HepG2 (cell line): ENCODE results near the gene RRBP1. TPM values are rescaled to one million over a fixed set of nuclear protein-coding genes. Genes with fewer than 3 reads are reported as not detected.
A peak's percentile ranks its signal among the peaks of the same experiment; 100 is the strongest.

Source experiments
- DR1 ChIP-seq: sonication (generic); formaldehyde crosslinking; IDR thresholded peaks from 2 replicates; pipeline ENCODE4 v1.8.0; 2021; ENCODE audit warnings: mild to moderate bottlenecking, missing genetic modification reagents, inconsistent platforms
- JUN ChIP-seq: sonication (generic); formaldehyde crosslinking; IDR thresholded peaks from 2 replicates; pipeline ENCODE4 v1.4.0; 2020; ENCODE audit warnings: mild to moderate bottlenecking, missing genetic modification reagents
- NFKBIZ ChIP-seq: IDR thresholded peaks from 2 replicates; pipeline ENCODE4 v1.6.1; 2018; ENCODE audit warnings: missing genetic modification reagents, missing compliant biosample characterization
- NFYB ChIP-seq: sonication (generic); formaldehyde crosslinking; IDR thresholded peaks from 2 replicates; pipeline ENCODE4 v1.4.0; 2020; ENCODE audit warnings: missing genetic modification reagents
- NONO ChIP-seq, 2 experiments: fragments of 450-650 bp in 1 of 2; sonication (generic) in 1 of 2; formaldehyde crosslinking in 1 of 2; IDR thresholded peaks in 1 of 2; conservative IDR thresholded peaks in 1 of 2; 2 replicates each; pipeline versions ENCODE4 v1.6.1 to v1.8.0; 2017 to 2022; ENCODE audit warnings: mild to moderate bottlenecking in 1 of 2, missing genetic modification reagents in 1 of 2, moderate library complexity in 1 of 2
- SSRP1 ChIP-seq: IDR thresholded peaks from 2 replicates; pipeline ENCODE4 v1.6.1; 2016; ENCODE audit warnings: control low read depth
- TEAD2 ChIP-seq: sonication (generic); formaldehyde crosslinking; IDR thresholded peaks from 2 replicates; pipeline ENCODE4 v1.9.0; 2021; ENCODE audit warnings: missing genetic modification reagents
- ZMYM2 ChIP-seq: sonication (generic); formaldehyde crosslinking; IDR thresholded peaks from 2 replicates; pipeline ENCODE4 v1.8.0; 2022; ENCODE audit warnings: mild to moderate bottlenecking, missing genetic modification reagents
- ZNF605 ChIP-seq: sonication (generic); formaldehyde crosslinking; IDR thresholded peaks from 2 replicates; pipeline ENCODE4 v1.8.0; 2022; ENCODE audit warnings: mild to moderate bottlenecking, missing genetic modification reagents
- polyA plus RNA-seq, 8 experiments: library from polyadenylated mRNA; depleted of rRNA in 3 of 8; stranded (reverse) in 7 of 8; unstranded in 1 of 8; fragments of >200 nt; fragmentation: Illumina TruSeq in 4 of 8; extraction: Trizol in 4 of 8; gene quantifications; 2 replicates each; pipeline versions ENCODE4 v1.2.1 to v1.2.3, GENCODE V29; 2011 to 2016; ENCODE audit warnings: low read depth in 4 of 8, missing spikeins in 1 of 8, mixed read lengths in 1 of 8; ENCODE audit not compliant: insufficient read depth in 1 of 8
- total RNA-seq, 5 experiments: library from RNA; depleted of rRNA; stranded (reverse); fragments of >200 nt; fragmentation: Illumina TruSeq; extraction: Trizol; gene quantifications; 2 replicates each; pipeline ENCODE4 v1.2.3, GENCODE V29; 2016; ENCODE audit warnings: low read depth in 1 of 5
- TF ChIP-seq, protein P1 (sequence below): IDR thresholded peaks from 2 replicates; pipeline ENCODE4 v1.6.1; 2016; ENCODE audit warnings: missing biosample characterization, missing genetic modification reagents, low read depth
- TF ChIP-seq, protein P2 (sequence below): sonication (generic); formaldehyde crosslinking; IDR thresholded peaks from 2 replicates; pipeline ENCODE4 v1.5.0; 2020; ENCODE audit warnings: mild to moderate bottlenecking, missing genetic modification reagents, borderline replicate concordance
- TF ChIP-seq, protein P3 (sequence below): sonication (generic); formaldehyde crosslinking; IDR thresholded peaks from 2 replicates; pipeline ENCODE4 v1.5.0; 2020; ENCODE audit warnings: missing genetic modification reagents
- TF ChIP-seq, protein P4 (sequence below): sonication (generic); formaldehyde crosslinking; IDR thresholded peaks from 2 replicates; pipeline ENCODE4 v1.5.1; 2020; ENCODE audit warnings: missing genetic modification reagents, mild to moderate bottlenecking, borderline replicate concordance
- TF ChIP-seq, protein P5 (sequence below): sonication (generic); formaldehyde crosslinking; IDR thresholded peaks from 2 replicates; pipeline ENCODE4 v1.4.0; 2020; ENCODE audit warnings: missing genetic modification reagents
- TF ChIP-seq, protein P6 (sequence below): sonication (generic); formaldehyde crosslinking; IDR thresholded peaks from 2 replicates; pipeline ENCODE4 v1.4.0; 2020; ENCODE audit warnings: missing genetic modification reagents
- TF ChIP-seq, protein P7 (sequence below): sonication (generic); formaldehyde crosslinking; IDR thresholded peaks from 2 replicates; pipeline ENCODE4 v1.5.0; 2020; ENCODE audit warnings: missing genetic modification reagents, mild to moderate bottlenecking, borderline replicate concordance

Gene RRBP1
- total and polyA plus RNA-seq, 2 of the 13 experiments (the other 11 are each of a cell fraction or from before 2014, with no cell fraction given), result 150 to 222 TPM

DNA sequence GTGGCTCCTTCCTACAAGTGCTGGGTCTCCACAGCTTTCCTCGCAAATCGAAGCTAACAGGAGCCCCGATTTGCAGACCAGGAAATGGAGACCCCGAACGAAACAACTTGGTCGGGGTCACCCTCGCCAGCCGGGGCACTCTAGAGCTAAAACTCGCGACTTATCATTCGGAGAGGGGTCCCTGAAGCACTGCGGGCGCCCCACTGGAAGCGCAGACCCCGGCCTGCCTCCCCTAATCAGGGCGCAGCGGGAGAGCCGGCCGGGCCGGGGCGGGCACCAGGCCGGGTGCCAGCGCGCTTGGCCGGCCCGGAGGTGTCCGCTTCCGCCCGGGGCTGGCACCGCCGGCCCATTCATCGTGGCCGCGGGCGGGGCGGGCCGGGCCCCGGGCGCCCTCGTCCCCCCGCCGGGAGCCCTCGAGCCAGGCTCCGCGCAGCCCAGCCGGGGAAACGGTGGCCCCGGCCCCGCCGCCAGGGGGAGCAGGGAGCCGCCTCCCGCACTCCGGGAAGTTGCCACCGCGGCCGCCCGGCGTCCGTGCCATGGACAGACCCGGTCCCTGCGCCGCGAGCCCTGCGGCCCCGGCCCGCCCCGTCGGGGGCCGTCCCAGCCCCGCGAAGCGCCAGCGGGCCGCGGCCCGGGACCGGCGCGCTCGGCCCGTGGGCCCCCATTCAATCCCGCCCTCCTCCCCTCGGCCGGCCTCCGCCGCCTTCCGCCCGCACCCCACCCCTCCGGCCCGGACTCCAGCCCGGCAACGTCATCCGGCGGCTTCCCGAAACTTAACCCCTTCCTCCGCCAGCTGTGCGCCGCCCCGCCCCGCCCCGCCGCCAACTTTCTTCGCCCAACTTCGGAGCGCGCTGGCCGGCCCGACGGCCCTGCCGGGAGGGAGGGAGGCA is 961 bp downstream of the RRBP1 start (continued):
- TF ChIP-seq, protein P1, sequence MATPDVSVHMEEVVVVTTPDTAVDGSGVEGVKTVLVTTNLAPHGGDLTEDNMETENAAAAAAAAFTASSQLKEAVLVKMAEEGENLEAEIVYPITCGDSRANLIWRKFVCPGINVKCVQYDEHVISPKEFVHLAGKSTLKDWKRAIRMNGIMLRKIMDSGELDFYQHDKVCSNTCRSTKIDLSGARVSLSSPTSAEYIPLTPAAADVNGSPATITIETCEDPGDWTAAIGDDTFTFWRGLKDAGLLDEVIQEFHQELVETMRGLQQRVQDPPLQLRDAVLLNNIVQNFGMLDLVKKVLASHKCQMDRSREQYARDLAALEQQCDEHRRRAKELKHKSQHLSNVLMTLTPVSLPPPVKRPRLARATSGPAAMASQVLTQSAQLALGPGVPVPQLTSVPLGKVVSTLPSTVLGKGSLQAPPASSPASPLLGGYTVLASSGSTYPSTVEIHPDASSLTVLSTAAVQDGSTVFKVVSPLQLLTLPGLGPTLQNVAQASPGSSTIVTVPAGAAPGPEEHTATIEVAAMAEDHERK (CRISPR knock-in tag), result no peak
- TF ChIP-seq SSRP1 (CRISPR knock-in tag) (no peak), DR1 (CRISPR knock-in tag) (no peak), TEAD2 (CRISPR knock-in tag) (no peak), NFYB (CRISPR knock-in tag) (no peak), NONO (IDR thresholded peaks at IDR 0.05) (no peak), NONO (CRISPR knock-in tag; conservative IDR thresholded peaks at IDR 0.05) (no peak), ZMYM2 (no peak), ZNF605 (CRISPR knock-in tag) (peak; percentile 14; the same call in 1 of the 2 replicates), JUN (no peak), NFKBIZ (no peak)
- TF ChIP-seq, protein P2, sequence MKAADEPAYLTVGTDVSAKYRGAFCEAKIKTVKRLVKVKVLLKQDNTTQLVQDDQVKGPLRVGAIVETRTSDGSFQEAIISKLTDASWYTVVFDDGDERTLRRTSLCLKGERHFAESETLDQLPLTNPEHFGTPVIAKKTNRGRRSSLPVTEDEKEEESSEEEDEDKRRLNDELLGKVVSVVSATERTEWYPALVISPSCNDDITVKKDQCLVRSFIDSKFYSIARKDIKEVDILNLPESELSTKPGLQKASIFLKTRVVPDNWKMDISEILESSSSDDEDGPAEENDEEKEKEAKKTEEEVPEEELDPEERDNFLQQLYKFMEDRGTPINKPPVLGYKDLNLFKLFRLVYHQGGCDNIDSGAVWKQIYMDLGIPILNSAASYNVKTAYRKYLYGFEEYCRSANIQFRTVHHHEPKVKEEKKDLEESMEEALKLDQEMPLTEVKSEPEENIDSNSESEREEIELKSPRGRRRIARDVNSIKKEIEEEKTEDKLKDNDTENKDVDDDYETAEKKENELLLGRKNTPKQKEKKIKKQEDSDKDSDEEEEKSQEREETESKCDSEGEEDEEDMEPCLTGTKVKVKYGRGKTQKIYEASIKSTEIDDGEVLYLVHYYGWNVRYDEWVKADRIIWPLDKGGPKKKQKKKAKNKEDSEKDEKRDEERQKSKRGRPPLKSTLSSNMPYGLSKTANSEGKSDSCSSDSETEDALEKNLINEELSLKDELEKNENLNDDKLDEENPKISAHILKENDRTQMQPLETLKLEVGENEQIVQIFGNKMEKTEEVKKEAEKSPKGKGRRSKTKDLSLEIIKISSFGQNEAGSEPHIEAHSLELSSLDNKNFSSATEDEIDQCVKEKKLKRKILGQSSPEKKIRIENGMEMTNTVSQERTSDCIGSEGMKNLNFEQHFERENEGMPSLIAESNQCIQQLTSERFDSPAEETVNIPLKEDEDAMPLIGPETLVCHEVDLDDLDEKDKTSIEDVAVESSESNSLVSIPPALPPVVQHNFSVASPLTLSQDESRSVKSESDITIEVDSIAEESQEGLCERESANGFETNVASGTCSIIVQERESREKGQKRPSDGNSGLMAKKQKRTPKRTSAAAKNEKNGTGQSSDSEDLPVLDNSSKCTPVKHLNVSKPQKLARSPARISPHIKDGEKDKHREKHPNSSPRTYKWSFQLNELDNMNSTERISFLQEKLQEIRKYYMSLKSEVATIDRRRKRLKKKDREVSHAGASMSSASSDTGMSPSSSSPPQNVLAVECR (CRISPR knock-in tag), result peak; percentile 1; the same call in 1 of the 2 replicates
- TF ChIP-seq, protein P3, sequence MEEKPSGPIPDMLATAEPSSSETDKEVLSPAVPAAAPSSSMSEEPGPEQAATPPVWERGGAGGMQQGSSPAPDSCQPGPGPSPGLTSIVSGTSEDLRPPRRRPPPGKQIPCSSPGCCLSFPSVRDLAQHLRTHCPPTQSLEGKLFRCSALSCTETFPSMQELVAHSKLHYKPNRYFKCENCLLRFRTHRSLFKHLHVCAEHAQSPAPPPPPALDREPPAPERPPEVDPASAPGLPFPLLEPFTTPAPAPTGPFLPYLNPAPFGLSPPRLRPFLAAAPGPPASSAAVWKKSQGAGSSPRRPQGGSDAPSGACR (CRISPR knock-in tag), result 0 out of 2 replicates have a peak, but pooled peaks have one; percentile 63
- TF ChIP-seq, protein P4, sequence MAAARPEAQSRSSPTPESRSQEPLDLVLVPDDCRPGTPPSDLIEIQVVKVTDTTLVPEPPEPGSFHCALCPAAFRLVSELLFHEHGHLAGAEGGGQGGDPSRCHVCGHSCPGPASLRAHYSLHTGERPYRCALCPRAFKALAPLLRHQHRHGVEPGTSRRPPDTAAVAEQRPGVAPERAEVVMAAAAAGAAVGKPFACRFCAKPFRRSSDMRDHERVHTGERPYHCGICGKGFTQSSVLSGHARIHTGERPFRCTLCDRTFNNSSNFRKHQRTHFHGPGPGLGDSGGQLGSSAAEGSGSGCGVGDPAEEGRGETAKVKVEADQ, result no peak
- TF ChIP-seq, protein P5, sequence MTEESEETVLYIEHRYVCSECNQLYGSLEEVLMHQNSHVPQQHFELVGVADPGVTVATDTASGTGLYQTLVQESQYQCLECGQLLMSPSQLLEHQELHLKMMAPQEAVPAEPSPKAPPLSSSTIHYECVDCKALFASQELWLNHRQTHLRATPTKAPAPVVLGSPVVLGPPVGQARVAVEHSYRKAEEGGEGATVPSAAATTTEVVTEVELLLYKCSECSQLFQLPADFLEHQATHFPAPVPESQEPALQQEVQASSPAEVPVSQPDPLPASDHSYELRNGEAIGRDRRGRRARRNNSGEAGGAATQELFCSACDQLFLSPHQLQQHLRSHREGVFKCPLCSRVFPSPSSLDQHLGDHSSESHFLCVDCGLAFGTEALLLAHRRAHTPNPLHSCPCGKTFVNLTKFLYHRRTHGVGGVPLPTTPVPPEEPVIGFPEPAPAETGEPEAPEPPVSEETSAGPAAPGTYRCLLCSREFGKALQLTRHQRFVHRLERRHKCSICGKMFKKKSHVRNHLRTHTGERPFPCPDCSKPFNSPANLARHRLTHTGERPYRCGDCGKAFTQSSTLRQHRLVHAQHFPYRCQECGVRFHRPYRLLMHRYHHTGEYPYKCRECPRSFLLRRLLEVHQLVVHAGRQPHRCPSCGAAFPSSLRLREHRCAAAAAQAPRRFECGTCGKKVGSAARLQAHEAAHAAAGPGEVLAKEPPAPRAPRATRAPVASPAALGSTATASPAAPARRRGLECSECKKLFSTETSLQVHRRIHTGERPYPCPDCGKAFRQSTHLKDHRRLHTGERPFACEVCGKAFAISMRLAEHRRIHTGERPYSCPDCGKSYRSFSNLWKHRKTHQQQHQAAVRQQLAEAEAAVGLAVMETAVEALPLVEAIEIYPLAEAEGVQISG (CRISPR knock-in tag), result peak; percentile 61
- TF ChIP-seq, protein P6, sequence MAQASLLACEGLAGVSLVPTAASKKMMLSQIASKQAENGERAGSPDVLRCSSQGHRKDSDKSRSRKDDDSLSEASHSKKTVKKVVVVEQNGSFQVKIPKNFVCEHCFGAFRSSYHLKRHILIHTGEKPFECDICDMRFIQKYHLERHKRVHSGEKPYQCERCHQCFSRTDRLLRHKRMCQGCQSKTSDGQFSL (CRISPR knock-in tag), result peak; percentile 62; the same call in 1 of the 2 replicates
- TF ChIP-seq, protein P7, sequence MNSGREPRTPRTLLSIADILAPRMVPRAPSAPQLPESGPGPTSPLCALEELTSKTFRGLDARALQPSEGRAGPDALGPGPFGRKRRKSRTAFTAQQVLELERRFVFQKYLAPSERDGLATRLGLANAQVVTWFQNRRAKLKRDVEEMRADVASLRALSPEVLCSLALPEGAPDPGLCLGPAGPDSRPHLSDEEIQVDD (CRISPR knock-in tag), result 0 out of 2 replicates have a peak, but pooled peaks have one; percentile 8
